ENCODE data around the gene ZBED1. TPM values are rescaled to one million over a fixed set of nuclear protein-coding genes. Genes with fewer than 3 reads are reported as not detected.
"Not testable (repeated sequence)": the region's sequence is repeated elsewhere in the genome, so short reads cannot be mapped to it uniquely, and the experiment has no call there.

The ZBED1 gene
- total RNA-seq, 2 experiments from 2014 or later, result 35.3 to 37.0 TPM

DNA sequence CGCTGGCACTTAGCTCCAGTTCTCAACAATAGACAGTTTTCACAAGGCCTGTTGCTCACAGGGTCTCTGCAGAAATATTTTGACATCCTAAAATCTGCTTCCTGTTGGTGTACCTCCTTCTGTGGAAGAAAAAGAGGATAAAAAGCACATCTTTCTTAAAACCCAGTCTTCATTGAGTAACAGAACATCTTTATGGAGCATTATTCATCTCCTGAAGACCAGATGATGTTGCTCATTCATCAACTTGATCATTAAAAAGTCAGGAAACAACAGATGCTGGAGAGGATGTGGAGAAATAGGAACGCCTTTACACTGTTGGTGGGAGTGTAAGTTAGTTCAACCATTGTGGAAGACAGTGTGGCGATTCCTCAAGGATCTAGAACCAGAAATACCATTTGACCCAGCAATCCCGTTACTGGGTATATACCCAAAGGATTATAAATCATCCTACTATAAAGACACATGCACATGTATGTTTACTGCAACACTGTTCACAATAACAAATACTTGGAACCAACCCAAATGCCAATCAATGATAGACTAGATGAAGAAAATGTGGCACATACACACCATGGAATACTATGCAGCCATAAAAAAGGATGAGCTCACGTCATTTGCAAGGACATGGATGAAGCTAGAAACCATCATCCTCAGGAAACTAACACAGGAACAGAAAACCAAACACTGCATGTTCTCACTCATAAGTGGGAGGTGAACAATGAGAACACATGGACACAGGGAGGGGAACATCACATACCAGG, 33.7 kb upstream of the ZBED1 start:
- H3K27ac Mint-ChIP-seq; DNase-seq; ATAC-seq (ENCODE audit: low read depth); H3K4me3 Mint-ChIP-seq; H3K9me3 Mint-ChIP-seq; H3K36me3 Mint-ChIP-seq; POLR2A ChIA-PET; H3K27me3 Mint-ChIP-seq; H3K4me1 Mint-ChIP-seq: not testable (repeated sequence)

DNA sequence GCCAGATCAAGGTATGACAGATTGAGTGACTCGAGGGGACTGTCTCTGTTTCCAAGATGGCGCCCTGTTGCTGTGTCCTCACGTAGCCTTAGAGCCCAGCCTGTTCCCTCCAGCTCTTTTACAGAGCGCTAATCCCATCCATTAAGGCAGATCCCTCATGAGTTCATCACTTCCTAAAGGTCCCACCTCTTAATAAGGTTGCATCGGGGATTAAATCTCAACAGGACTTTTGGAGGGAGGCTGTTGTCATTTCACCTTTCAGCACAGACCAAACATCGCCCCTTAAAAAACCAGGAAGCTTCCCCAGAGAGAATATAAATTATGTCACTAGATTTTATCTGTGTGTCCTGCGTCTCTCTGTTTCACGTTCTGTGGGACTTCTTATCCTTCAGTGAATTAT, 32.6 kb upstream of the ZBED1 start:
- H3K9me3 Mint-ChIP-seq, result no peaks in the 10 kb centered on the region
- ATAC-seq (ENCODE audit: low read depth), result no peak
- no peak for DNase-seq
- H3K27me3 Mint-ChIP-seq, result peaks cover 5% of the 10 kb centered on the region
- H3K27ac Mint-ChIP-seq, result no peak overlapping the region
- H3K36me3 Mint-ChIP-seq, result no peaks in the 10 kb centered on the region
- POLR2A ChIA-PET, result no interaction called here
- H3K4me1 Mint-ChIP-seq, result no peaks in the 10 kb centered on the region
- no peak overlapping the region for H3K4me3 Mint-ChIP-seq

DNA sequence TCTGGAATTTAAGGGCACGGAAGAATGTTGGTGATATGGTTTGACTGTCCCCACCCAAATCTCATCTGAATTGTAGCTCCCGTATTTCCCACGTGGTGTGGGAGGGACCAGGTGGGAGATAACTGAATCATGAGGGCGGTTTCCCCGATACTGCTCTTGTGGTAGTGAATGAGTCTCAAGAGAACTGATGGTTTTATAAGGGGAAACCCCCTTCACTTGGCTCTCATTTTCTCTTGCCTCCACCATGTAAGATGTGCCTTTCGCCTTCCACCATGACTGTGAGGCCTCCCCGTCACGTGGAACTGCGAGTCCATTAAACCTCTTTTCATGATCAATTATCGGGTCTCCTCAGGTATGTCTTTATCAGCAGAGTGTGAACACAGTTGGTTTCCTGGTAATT, 25.6 kb upstream of the ZBED1 start:
- peaks cover 2% of the 10 kb centered on the region for H3K27me3 Mint-ChIP-seq
- no peak overlapping the region for H3K4me3 Mint-ChIP-seq
- H3K4me1 Mint-ChIP-seq, result no peaks in the 10 kb centered on the region
- ATAC-seq (ENCODE audit: low read depth) (no peak), DNase-seq (no peak)
- H3K36me3 Mint-ChIP-seq, result no peaks in the 10 kb centered on the region
- H3K9me3 Mint-ChIP-seq, result peaks cover 1% of the 10 kb centered on the region
- no peak overlapping the region for H3K27ac Mint-ChIP-seq
- POLR2A ChIA-PET, result no interaction called here

DNA sequence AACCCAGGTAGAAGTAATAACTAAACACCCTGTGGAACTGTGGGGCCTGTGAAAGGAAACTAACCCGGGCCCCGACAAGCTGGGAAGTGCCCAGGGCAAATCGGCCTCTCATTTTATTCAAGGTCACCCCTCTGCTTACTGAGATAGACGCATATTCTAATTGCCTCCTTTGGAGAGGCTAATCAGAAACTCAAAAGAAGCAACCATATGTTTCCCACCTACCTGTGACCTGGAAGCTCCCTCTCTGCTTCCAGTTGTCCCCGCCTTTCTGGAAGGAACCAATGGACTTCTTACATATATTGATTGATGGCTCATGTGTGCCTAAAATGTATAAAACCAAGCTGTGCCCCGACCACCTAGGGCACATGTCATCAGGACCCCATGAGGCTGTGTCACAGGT, 23.1 kb upstream of the ZBED1 start:
- POLR2A ChIA-PET, result no interaction called here
- Mint-ChIP-seq H3K4me3 (no peak overlapping the region), H3K4me1 (no peaks in the 10 kb centered on the region), H3K9me3 (peaks cover 1% of the 10 kb centered on the region), H3K36me3 (no peaks in the 10 kb centered on the region), H3K27me3 (peaks cover 2% of the 10 kb centered on the region), H3K27ac (no peak overlapping the region)
- no peak for DNase-seq
- no peak for ATAC-seq (ENCODE audit: low read depth)

DNA sequence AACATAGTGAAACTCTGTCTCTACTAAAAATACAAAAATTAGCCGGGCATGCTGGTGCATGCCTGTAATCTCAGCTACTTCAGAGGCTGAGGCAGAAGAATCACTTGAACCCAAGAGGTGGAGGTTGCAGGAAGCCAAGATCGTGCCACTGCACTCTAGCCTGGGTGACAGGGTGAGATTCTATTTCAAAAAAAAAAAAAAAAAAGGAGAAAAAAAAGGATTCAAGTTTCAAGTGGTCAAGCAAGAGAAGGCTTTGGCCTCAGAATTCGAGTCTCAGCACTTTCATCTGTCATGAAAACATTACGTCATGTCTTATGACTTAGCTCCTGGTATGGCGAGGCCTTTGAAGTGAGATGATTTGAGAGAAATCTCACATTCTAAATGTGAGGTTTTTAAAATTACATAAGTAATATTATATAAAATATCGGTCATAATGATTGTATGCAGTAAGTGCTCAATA, 21.2 kb upstream of the ZBED1 start:
- Mint-ChIP-seq H3K27me3 (peaks cover 2% of the 10 kb centered on the region), H3K9me3 (no peaks in the 10 kb centered on the region), H3K4me3 (no peak overlapping the region), H3K36me3 (no peaks in the 10 kb centered on the region), H3K27ac (no peak overlapping the region), H3K4me1 (no peaks in the 10 kb centered on the region)
- no peak for DNase-seq
- POLR2A ChIA-PET, result no interaction called here
- no peak for ATAC-seq (ENCODE audit: low read depth)

DNA sequence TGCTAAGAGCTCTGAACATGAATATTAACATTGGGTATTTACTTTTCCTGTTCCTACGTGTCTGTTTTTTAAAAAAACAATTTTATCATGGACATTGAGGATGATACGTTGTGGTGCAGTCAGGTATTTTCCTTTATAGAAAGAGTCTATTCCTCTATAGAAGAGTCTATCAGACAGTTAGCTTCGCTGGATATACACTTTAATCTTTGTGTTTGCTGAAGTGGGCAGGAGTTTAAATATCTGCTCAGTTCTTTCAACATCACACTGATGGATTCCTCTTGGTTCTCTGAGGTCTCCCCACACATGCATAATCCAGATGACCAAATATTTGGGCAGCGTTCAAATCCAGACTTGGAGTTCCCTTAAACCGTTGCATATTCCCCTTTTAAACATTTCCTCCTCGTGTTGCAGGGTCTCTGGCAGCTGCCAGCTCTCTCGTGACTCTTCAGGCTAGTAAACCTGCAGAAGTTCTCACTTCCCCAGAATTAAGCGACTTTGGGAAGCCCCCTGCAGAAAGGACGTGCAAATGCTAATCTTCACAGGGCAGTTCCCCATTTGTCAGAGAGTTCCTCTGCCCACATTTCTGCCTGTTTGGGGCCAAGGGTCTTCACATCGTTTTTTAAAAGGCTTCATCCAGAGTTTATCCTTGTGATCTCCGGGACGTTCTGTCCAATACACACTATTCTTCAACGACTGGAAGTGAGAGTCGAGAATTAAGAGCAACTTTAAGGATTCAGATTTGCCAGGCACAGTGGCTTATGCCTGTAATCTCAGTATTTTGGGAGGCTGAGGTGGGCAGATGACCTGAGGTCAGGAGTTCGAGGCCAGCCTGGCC, 20.5 kb upstream of the ZBED1 start:
- POLR2A ChIA-PET, result no interaction called here
- H3K4me1 Mint-ChIP-seq, result no peaks in the 10 kb centered on the region
- no peak overlapping the region for H3K4me3 Mint-ChIP-seq
- H3K36me3 Mint-ChIP-seq, result no peaks in the 10 kb centered on the region
- DNase-seq (no peak), ATAC-seq (ENCODE audit: low read depth) (no peak)
- no peaks in the 10 kb centered on the region for H3K9me3 Mint-ChIP-seq
- H3K27ac Mint-ChIP-seq, result no peak overlapping the region
- peaks cover 2% of the 10 kb centered on the region for H3K27me3 Mint-ChIP-seq

DNA sequence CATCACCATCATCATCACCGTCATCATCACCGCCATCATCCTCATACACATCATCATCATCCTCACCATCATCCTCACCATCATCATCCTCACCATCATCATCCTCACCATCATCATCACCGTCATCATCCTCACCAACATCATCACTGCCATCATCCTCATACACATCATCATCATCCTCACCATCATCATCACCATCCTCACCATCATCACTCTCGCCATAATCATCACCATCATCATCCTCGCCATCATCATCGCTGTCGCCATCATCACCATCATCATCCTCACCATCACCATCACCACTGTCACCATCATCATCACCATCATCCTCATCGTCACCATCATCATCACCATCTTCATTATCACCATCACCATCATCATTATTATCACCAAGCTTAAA, 19.8 kb upstream of the ZBED1 start:
- no peak overlapping the region for H3K27ac Mint-ChIP-seq
- no peak overlapping the region for H3K4me3 Mint-ChIP-seq
- no peaks in the 10 kb centered on the region for H3K4me1 Mint-ChIP-seq
- H3K36me3 Mint-ChIP-seq, result no peaks in the 10 kb centered on the region
- H3K9me3 Mint-ChIP-seq, result no peaks in the 10 kb centered on the region
- H3K27me3 Mint-ChIP-seq, result no peaks in the 10 kb centered on the region
- DNase-seq (no peak), ATAC-seq (ENCODE audit: low read depth) (no peak)
- POLR2A ChIA-PET, result no interaction called here

DNA sequence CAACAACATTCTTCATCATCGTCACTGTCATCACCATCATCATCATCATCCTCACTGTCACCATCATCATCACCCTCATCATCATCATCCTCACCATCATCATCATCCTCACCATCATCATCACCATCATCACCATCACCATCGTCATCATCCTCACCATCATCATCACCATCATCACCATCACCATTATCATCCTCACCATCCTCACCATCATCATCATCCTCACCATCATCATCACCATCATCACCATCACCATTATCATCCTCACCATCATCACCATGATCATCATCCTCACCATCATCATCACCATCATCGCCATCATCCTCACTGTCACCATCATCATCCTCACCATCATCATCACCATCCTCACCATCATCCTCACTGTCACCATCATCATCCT, 18.9 kb upstream of the ZBED1 start:
- DNase-seq; H3K36me3 Mint-ChIP-seq; POLR2A ChIA-PET; ATAC-seq (ENCODE audit: low read depth); H3K27me3 Mint-ChIP-seq; H3K9me3 Mint-ChIP-seq; H3K4me1 Mint-ChIP-seq; H3K27ac Mint-ChIP-seq; H3K4me3 Mint-ChIP-seq: not testable (repeated sequence)

DNA sequence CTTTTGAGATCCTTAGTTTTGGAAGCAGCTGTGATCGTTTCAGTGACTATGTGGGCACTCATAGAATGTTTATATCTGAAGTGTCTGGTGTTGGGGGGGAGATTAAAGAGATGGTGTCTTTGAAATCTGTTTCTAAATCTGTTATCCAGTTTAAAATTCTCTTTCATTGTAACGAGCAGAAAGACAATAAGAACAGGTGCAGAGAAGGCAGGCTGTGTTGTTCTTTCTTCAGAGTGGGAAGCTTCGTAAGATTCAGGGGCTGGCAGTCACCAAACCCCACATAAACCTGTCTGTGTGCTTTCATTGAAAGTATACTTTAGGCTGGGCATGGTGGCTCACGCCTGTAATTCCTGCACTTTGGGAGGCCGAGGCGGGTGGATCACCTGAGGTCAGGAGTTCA, 16.3 kb upstream of the ZBED1 start:
- Mint-ChIP-seq H3K4me1 (no peaks in the 10 kb centered on the region), H3K36me3 (no peaks in the 10 kb centered on the region), H3K9me3 (no peaks in the 10 kb centered on the region), H3K27ac (no peak overlapping the region), H3K27me3 (no peaks in the 10 kb centered on the region), H3K4me3 (no peak overlapping the region)
- POLR2A ChIA-PET, result no interaction called here
- DNase-seq (no peak), ATAC-seq (ENCODE audit: low read depth) (no peak)

DNA sequence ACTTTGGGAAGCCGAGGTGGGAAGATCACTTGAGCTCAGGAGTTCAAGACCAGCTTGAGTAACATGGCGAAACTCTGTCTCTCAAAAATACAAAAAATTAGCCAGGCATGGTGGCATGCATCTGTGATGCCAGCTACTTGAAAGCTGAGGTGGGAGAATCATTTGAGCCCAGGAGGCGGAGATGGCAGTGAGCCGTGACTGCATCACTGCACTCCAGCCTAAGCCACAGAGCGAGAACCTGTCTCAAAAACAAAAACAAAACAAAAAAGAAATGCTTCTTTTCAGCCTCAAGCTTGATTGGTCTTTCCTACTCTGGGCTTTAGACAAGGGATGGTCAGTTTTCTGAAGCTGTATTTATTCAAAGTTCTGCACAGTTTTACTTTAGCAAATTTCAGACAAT, 15.8 kb upstream of the ZBED1 start:
- no peaks in the 10 kb centered on the region for H3K27me3 Mint-ChIP-seq
- DNase-seq (no peak), ATAC-seq (ENCODE audit: low read depth) (no peak)
- no peak overlapping the region for H3K4me3 Mint-ChIP-seq
- H3K9me3 Mint-ChIP-seq, result no peaks in the 10 kb centered on the region
- H3K27ac Mint-ChIP-seq, result no peak overlapping the region
- POLR2A ChIA-PET, result no interaction called here
- H3K36me3 Mint-ChIP-seq, result no peaks in the 10 kb centered on the region
- H3K4me1 Mint-ChIP-seq, result no peaks in the 10 kb centered on the region

DNA sequence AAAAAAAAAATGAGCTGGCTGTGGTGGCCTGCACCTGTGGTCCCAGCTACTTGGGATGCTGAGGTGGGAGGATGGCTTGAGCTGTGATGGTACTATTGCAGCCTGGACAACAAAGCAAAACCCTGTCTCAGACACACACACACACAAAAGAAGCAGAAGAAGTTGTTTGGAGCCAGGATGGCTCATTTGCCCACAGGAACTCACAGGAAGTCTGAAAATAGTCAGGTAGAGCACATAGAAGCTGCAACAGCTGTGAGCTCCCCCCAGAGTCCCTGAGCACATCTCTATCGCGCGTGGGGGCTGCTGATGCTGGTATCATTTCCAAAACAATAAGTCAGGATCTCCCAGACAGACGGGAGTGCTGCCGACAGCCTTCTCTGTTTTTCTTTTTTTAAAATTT, 13.4 kb upstream of the ZBED1 start:
- no peaks in the 10 kb centered on the region for H3K4me1 Mint-ChIP-seq

DNA sequence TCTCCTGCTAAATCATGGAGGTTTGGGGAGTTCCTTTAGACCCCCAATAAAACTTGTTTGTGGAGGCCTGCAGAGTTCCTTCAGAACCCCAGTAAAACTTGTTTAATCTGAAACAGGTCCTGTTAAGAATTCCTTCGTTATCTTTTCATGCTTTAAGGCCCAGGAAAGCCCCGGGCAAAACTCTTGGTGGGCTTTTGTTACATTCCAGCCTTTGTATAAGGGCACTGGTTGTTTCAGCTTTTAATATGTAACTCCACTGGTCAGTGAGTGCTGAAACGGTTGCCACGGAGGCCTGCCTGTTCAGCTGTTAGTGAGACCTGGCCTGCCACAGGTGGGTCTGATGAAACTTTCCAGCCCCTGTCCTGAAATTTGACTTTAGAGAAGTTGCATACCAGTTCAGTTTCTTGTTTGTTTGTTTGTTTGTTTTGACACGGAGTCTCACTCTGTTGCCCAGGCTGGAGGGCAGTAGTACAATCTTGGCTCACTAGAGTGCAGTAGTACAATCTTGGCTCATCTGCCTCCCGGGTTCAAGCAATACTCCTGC, 12.4 kb upstream of the ZBED1 start:
- Mint-ChIP-seq H3K9me3 (no peaks in the 10 kb centered on the region), H3K27me3 (no peaks in the 10 kb centered on the region), H3K4me3 (no peak overlapping the region), H3K27ac (no peak overlapping the region), H3K4me1 (no peaks in the 10 kb centered on the region), H3K36me3 (no peaks in the 10 kb centered on the region)
- no peak for DNase-seq
- POLR2A ChIA-PET, result no interaction called here
- no peak for ATAC-seq (ENCODE audit: low read depth)

More for the DNA sequence above, 13.4 kb upstream of the ZBED1 start:
- Mint-ChIP-seq H3K27ac (no peak overlapping the region), H3K4me3 (no peak overlapping the region), H3K27me3 (no peaks in the 10 kb centered on the region), H3K36me3 (no peaks in the 10 kb centered on the region), H3K9me3 (no peaks in the 10 kb centered on the region)
- no peak for DNase-seq
- ATAC-seq (ENCODE audit: low read depth), result no peak
- POLR2A ChIA-PET, result no interaction called here

DNA sequence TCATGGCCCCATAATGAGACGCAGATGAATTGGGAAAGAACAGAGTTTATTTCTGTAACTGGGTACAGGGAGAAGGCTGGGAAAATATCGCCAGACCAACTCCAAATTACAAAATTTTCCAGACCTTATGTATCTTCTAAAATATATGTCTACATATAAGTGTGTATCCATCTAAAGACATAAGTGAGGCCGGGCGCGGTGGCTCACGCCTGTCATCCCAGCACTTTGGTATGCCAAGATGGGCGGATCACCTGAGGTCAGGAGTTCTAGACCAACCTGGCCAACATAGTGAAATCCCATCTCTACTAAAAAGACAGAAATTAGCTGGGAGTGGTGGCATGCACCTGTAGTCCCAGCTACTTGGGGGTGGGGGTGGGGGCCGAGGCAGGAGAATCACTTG, 11.7 kb upstream of the ZBED1 start:
- H3K36me3 Mint-ChIP-seq, result no peaks in the 10 kb centered on the region
- H3K27me3 Mint-ChIP-seq, result no peaks in the 10 kb centered on the region
- H3K4me3 Mint-ChIP-seq, result no peak overlapping the region
- H3K9me3 Mint-ChIP-seq, result no peaks in the 10 kb centered on the region
- H3K4me1 Mint-ChIP-seq, result no peaks in the 10 kb centered on the region
- no peak overlapping the region for H3K27ac Mint-ChIP-seq
- ATAC-seq (ENCODE audit: low read depth) (no peak), DNase-seq (no peak)
- POLR2A ChIA-PET, result no interaction called here

DNA sequence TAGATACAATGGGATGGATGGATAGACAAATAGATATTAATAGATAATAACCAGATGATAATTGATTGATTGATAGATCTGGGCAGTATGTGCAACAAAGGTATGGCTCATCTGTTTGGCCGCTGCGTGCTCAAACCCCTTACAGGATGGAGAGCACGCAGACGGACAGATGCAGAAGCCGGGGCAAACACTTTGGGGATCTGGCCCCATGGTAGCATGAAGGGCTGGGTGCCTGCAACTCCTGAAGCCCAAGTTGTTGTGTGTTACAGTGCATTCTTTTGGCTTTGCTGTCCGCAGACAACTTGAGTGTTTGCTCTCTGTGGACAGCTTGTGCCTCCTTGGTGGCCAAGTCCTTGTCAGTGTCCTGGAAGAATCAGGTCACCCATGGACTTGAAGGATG, 10.6 kb upstream of the ZBED1 start:
- ATAC-seq (ENCODE audit: low read depth) (no peak), DNase-seq (no peak)
- Mint-ChIP-seq H3K27ac (no peak overlapping the region), H3K9me3 (no peaks in the 10 kb centered on the region), H3K4me1 (no peaks in the 10 kb centered on the region), H3K36me3 (no peaks in the 10 kb centered on the region), H3K27me3 (no peaks in the 10 kb centered on the region), H3K4me3 (no peak overlapping the region)
- POLR2A ChIA-PET, result no interaction called here
